NOMO-1 (cell line): ENCODE measurements around the gene PLAGL2.
"Not testable (repeated sequence)": the region's sequence is repeated elsewhere in the genome, so short reads cannot be mapped to it uniquely, and the experiment has no call there.

Experiments used
- DNase-seq, 2 experiments: peaks; one replicate each; lab custom pipeline; 2025; ENCODE audit not compliant: unreplicated experiment in 2 of 2; lab: John Stamatoyannopoulos, UW

Gene PLAGL2

GRCh38 chr20:32186506-32186905 is 21.0 kb downstream of the PLAGL2 start:
- DNase-seq = no peak

GRCh38 chr20:32184961-32185603 is 22.5 kb downstream of the PLAGL2 start:
- DNase-seq = no peak

- DNase-seq = no peak
Observed at GRCh38 chr20:32183947-32184635, 23.5 kb downstream of the PLAGL2 start.

GRCh38 chr20:32181606-32182005 is 25.9 kb downstream of the PLAGL2 start:
- no peak for DNase-seq

DNA sequence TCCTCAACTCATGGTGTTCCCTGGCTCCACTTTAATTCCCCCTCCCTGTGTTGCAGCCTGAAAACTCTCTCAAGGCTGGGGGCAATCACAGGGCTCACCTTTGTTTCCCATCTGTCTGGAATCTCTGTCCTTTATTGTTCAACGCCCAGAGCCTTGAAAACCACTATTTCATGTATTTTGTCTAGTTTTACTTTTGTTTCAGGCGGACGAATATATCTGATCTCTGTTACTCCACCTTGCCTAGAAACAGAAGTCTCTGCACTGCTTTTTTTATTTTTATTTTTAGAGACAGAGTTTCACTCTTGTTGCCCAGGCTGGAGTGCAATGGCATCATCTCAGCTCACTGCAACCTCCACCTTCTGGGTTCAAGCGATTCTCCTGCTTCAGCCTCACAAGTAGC is 27.6 kb downstream of the PLAGL2 start:
- no peak for DNase-seq

- DNase-seq = no peak
Observed at GRCh38 chr20:32179515-32179914, 28.0 kb downstream of the PLAGL2 start.

- DNase-seq = not testable (repeated sequence)
Observed at GRCh38 chr20:32177696-32178095, 29.8 kb downstream of the PLAGL2 start.

DNA sequence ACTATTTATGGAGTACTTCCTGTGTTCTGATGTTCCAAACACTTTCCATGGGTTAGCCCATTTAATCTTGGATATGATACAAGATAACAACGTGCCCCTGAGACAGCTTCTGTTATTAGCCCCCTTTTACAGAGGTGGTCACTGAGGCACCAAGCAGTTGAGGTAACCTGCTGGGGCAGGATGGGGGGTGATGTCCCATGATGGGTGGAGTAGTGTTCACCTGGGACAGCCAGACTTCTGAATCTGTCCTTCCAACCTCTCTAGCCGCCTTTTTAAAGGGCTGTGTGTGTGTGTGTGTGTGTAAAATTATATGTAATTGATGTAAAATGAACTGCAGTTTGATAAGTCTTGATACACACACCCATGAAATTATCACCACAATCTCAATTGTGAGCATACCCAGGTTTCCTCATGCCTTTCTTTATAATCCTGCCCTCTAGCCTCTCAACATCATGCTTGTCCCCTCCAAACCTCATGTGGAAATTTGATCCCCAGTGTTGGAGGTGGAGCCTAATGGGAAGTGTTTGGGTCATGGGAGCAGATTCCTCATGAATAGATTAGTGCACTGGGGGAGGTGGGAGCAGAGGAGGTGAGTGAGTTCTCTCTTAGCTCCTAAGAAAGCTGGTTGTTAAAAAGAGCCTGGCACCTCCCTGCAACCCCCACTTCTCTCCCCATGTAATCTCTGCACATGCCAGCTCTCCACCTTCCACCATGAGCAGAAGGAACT is 39.2 kb downstream of the PLAGL2 start:
- DNase-seq = no peak

- no peak for DNase-seq
Observed at GRCh38 chr20:32167552-32167951, 40.0 kb downstream of the PLAGL2 start.

GRCh38 chr20:32165836-32166545 is 41.6 kb downstream of the PLAGL2 start:
- DNase-seq = no peak

GRCh38 chr20:32164984-32165735 is 42.4 kb downstream of the PLAGL2 start:
- no peak for DNase-seq

DNA sequence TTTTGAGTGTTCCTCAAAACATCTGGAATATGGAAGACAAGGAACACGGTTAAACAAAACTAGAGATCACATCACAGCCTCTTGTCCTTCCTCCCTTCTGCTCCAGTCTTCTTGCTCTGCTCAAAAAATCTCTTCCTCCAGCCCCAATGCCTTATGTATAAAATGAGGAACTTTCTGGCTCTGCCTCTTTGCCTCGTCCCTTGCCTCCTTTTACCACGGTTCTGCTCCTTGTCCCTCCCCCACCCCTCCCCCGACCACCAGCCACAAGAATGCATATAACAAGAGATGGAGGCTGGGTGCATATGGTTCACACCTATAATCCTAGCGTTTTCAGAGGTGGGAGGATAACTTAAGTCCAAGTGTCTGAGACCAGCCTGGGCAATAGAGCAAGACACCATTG is 43.6 kb downstream of the PLAGL2 start:
- no peak for DNase-seq

- no peak for DNase-seq
Observed at GRCh38 chr20:32162351-32162750, 45.2 kb downstream of the PLAGL2 start.

GRCh38 chr20:32160341-32160740 is 47.2 kb downstream of the PLAGL2 start:
- DNase-seq = no peak

GRCh38 chr20:32159766-32160221 is 47.7 kb downstream of the PLAGL2 start:
- DNase-seq = no peak

GRCh38 chr20:32158943-32159660 is 48.4 kb downstream of the PLAGL2 start:
- no peak for DNase-seq

DNA sequence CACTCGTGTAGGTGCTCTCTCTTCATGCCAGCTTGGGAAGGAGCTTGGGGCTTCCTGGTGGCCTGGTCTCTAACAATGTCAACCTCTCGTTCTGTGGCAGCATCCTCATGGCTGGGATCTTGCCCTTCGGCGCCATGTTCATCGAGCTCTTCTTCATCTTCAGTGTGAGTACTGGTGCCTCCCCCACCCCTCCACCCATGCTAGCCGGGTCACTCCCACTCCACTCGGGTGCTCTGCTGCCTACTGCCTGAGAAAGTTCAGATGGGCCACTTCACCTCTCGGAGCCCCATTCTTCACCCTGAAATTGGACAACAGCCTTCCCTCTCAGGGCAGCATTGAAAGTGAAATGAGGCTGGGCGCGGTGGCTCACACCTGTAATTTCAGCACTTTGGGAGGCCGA is 49.2 kb downstream of the PLAGL2 start:
- DNase-seq = no peak

DNA sequence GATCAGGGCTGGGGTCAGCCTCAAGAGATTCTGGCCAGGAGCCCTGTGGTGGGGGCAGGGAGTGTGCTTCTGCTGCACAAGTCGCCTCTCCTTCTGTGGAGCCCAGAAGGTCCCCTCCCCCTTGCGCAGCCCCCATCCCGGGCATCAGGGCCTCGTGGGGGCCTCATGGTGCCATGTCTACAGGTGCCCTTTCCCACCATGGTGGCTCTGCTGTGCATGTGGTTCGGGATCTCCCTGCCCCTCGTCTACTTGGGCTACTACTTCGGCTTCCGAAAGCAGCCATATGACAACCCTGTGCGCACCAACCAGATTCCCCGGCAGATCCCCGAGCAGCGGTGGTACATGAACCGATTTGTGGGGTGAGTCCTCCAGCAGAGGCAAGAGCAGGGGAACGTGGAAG is 49.9 kb downstream of the PLAGL2 start:
- DNase-seq = no peak

GRCh38 chr20:32155017-32155981 is 52.2 kb downstream of the PLAGL2 start:
- DNase-seq = peak; percentile 9 to 32
